HG03457 (cell line): ENCODE data around the gene FXYD1.
"Not testable (repeated sequence)": the region's sequence is repeated elsewhere in the genome, so short reads cannot be mapped to it uniquely, and the experiment has no call there.

ENCODE experiments used
- ATAC-seq: cut with Tn5 transposase; IDR thresholded peaks from one replicate; pipeline ENCODE4 v1.9.1; 2021; ENCODE audit warnings: moderate number of reproducible peaks; ENCODE audit not compliant: unreplicated experiment

Gene FXYD1

GRCh38 chr19:35124098-35125060 lies 14.2 kb upstream of the FXYD1 start:
- ATAC-seq, result no peak

- ATAC-seq, result no peak
These were observed 13.3 kb upstream of the FXYD1 start for GRCh38 chr19:35125270-35125717.

- ATAC-seq, result no peak
These were observed 12.6 kb upstream of the FXYD1 start for GRCh38 chr19:35125749-35126623.

- ATAC-seq, result no peak
These were observed 12.0 kb upstream of the FXYD1 start for GRCh38 chr19:35126624-35126959.

DNA sequence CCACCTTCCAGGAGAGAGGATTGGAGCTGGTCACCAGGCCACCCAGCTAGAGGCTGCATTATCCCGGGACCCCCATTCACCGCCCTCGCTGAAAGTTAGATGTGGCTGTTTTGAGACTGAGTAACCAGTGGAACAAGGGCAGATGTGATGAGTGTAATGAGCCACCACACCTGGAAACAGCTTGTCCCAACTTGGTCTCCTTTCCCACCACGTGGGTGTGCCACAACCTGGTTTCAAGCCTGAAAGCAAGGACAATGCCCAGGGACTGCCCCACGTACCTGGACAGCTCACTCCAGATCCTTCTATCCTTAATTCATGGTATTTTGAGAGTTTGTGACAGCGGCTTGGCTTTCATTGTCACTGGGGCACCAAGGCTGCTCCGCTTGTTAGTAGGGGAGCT lies 10.8 kb upstream of the FXYD1 start:
- no peak for ATAC-seq

DNA sequence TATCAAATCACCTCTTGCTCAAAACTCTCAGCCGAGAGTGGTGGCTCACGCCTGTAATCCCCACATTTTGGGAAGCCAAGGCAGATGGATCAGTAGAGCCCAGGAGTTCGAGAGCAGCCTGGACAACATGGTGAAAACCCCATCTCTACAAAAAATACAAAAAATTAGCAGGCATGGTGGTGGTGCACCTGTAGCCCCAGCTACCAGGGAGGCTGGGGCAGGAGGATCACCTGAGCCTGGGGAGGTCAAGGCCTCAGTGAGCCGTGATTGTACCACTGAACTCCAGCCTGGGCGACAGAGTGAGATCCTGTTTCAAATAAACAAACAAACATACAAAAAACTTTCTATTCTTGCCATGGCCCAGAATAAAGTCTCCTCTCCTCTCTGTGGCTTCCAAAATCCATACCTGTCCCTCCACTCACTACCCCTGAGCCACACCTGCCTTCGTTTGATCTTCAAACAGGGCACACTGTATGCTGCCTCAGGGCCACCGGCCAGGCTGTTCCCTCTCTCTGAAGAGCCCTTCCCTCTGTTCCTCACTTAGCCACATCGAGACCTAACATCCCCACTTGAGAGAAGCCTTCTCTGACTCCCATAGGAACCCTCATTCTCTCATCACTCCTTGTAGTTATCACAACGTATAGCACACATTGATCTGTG lies 10.1 kb upstream of the FXYD1 start:
- ATAC-seq, result no peak

GRCh38 chr19:35129724-35130274 lies 8.8 kb upstream of the FXYD1 start:
- ATAC-seq, result not testable (repeated sequence)

- ATAC-seq, result no peak
These were observed 7.6 kb upstream of the FXYD1 start for GRCh38 chr19:35130761-35131720.

DNA sequence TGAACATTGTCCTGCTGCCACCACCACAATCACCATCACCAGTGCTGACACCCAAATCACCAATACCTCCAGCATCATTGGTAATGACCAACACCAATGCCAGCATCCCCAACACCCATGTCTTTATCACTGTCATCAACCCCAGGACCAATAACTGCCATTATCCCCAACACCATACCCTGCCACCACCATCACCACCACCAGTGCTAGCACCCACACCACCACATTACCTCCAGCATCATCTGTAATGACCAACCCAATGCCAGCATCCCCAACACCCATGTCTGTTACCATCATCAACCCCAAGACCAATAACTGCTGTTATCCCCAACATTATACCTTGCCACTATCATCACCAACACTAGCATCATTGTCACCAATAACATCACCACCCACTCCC lies 6.4 kb upstream of the FXYD1 start:
- ATAC-seq, result no peak

DNA sequence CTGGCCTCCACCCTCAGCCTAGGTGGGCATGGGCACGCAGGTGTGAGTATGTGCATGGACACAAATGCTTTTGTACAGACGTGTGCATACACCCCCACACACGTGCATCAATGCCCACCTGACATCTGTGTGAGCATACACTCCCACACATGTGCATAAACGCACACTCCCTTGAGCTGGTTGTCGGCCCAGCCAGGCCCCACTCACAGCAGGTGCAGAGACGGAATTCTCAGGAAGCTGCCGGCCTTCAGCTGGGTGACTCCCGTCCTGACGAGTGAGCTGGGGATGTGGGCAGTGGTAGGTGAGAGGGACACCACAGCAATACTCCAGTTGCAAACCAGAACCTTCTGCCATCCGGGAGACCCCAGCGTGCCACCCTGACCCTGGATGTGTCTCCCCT lies 4.8 kb upstream of the FXYD1 start:
- no peak for ATAC-seq

GRCh38 chr19:35134601-35135242 lies 3.9 kb upstream of the FXYD1 start, which contains the start of gene LGI4:
LGI4 (minus strand) TSS chr19:35135059; CDS start chr19:35134680, 379 bp downstream.
- ATAC-seq, result no peak

DNA sequence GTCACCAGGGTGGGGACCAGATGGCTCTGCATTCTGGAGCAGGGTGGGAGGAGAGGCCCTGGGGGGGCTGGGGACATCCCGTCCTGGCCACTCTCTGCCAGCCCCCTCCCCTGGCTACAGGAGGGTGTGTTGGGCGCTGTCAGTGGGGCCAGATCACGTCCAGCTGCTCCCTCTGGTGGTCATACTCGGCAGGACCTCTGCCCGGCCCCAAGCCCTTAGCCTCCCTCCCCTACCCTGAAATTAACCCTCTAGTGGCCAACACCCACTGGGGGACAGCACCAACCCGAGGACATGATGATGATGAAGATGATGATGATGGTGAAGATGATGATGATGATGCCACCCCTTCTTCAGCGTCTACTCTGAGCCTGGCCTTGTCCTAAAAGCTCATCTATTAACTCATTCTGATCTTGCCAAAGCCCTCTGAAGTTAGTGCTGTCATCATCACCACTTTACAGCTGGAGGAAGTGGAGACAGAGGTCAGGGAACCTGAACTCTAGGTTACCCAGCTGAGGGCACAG lies 3.2 kb upstream of the FXYD1 start:
- ATAC-seq, result no peak

GRCh38 chr19:35136231-35136630 lies 2.4 kb upstream of the FXYD1 start:
- ATAC-seq, result no peak

DNA sequence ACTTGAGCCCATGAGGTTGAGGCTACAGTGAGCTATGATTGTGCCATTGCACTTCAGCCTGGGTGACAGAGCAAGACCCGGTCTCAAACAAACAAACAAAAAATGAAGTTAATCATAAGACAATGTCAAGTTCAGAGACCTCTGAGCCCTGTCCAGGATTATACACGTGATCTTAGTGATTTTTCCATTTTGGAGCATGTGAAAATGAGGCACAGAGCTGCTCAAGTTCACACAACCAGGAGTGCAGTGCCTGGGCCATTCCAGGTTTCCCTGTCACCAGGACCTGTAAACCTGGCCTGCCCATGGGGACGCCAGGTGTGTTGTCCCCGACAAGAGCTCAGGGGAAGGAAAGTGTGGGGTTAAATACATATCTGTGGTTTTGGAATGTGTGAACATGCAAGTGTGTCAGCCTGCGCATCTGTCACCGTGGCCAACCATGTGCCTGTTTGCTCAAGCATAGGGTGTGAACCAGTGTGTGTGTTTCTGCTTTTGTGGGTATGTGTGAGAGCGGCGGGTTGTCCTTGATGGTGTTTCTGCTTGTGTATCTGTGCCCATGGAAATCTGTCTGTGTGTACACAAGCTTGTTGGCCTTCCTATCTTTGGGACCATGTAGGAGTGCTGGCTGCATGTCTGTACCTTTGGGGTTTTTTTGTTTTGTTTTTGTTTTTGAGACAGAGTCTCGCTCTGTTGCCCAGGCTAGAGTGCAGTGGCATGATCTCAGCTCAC lies 1.5 kb upstream of the FXYD1 start:
- no peak for ATAC-seq

- ATAC-seq, result no peak
These were observed 1.8 kb downstream of the FXYD1 start for GRCh38 chr19:35140207-35140961.

DNA sequence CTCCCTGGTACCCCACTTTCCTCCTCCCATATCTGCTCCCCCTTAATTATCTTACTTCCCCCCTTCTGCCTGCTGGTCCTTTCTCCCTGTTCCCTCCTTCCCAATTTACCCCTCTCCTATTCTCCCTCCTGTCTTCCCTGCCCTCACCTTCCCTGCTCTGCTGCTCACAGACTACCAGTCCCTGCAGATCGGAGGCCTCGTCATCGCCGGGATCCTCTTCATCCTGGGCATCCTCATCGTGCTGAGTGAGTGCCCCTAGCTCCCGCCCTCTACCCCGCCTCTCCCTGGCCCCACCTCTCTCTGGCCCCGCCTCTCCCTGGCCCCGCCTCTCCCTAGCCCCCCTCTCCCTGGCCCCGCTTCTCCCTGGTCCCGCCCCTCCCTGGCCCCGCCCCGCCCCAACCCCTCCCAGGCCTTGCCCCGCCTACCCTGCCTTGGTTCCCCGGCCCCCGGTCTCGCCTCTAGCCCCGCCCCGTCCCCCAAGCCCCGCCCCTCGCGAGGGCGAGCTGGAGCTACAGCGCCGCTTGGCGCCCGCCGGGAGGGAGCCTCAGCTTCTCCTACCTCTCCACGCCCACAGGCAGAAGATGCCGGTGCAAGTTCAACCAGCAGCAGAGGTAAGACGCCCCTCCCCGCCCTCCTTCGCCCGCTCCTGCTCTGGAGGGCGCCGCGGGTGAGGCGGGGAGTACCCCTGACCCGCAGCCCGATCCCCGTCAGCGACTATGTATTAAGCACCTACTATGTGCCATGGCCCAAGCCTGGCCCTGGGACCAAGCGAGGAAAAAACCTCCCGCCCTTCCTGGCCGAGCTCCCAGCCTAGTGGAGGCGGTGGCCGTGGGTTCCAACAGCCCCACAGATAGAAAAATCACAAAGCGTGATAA lies 2.6 kb downstream of the FXYD1 start:
- ATAC-seq, result peak; percentile 54
